IMR-90 (cell line): ENCODE measurements around the gene HIVEP3. TPM values are rescaled to one million over a fixed set of nuclear protein-coding genes. Genes with fewer than 3 reads are reported as not detected.

Source experiments
- ATAC-seq: fragments of 200-7000 bp; cut with Tn5 transposase; 2 replicates; pipeline ENCODE4 v1.9.1; 2020; ENCODE audit warnings: low read depth, mild to moderate bottlenecking, moderate library complexity
- BruUV-seq: library from RNA; stranded (reverse); fragments of 400-500 nt; replicated peaks from 2 replicates; lab custom pipeline; 2021; lab: Mats Ljungman, UMichigan
- CTCF ChIA-PET: fragments of 300-600 bp; formaldehyde crosslinking; extraction: SDS; loops from one replicate; lab custom pipeline; 2021; ENCODE audit warnings: antibody characterized with exemption; lab: Yijun Ruan, JAX
- POLR2A ChIA-PET: fragments of 300-600 bp; sonication (Branson Sonifier 250); formaldehyde crosslinking; loops from one replicate; lab custom pipeline; 2022; ENCODE audit warnings: antibody characterized with exemption; ENCODE audit not compliant: unreplicated experiment; lab: Charles Lee
- DNase-seq: peaks from one replicate; pipeline ENCODE4 v3.0.0; 2013
- H2AFZ ChIP-seq: replicated peaks from 2 replicates; pipeline ENCODE3; 2013; ENCODE audit warnings: low read length, mild to moderate bottlenecking; ENCODE audit not compliant: poor library complexity
- H2AK5ac ChIP-seq: 2 replicates; pipeline ENCODE4 v1.6.1; 2013; ENCODE audit warnings: low read depth, low read length, inconsistent platforms
- H2AK9ac ChIP-seq: replicated peaks from 2 replicates; pipeline ENCODE3; 2013; ENCODE audit warnings: mild to moderate bottlenecking, low read depth, low read length, moderate library complexity; ENCODE audit not compliant: poor library complexity
- H2BK120ac ChIP-seq: 2 replicates; pipeline ENCODE4 v1.6.1; 2013; ENCODE audit warnings: low read depth, low read length, inconsistent platforms
- H2BK15ac ChIP-seq: 3 replicates; pipeline ENCODE4 v1.6.1; 2013; ENCODE audit warnings: low read depth, low read length, inconsistent platforms
- H2BK20ac ChIP-seq: 2 replicates; pipeline ENCODE4 v1.6.1; 2013; ENCODE audit warnings: low read depth, mild to moderate bottlenecking, inconsistent platforms, low read length, moderate library complexity
- H2BK5ac ChIP-seq: 2 replicates; pipeline ENCODE4 v1.6.1; 2013; ENCODE audit warnings: mild to moderate bottlenecking, low read depth, low read length, inconsistent platforms; ENCODE audit not compliant: poor library complexity, severe bottlenecking
- H3K14ac ChIP-seq: replicated peaks from 2 replicates; pipeline ENCODE4 v1.6.1; 2013; ENCODE audit warnings: low read depth, low read length, inconsistent platforms
- H3K18ac ChIP-seq: 2 replicates; pipeline ENCODE4 v1.6.1; 2013; ENCODE audit warnings: low read depth, low read length, control low read depth
- H3K23ac ChIP-seq: 2 replicates; pipeline ENCODE4 v1.6.1; 2013; ENCODE audit warnings: low read depth, low read length, inconsistent platforms
- H3K27ac ChIP-seq: 2 replicates; pipeline ENCODE4 v1.5.1; 2013; ENCODE audit warnings: mild to moderate bottlenecking, control low read depth, low read length; ENCODE audit not compliant: insufficient read depth
- H3K27me3 ChIP-seq: 2 replicates; pipeline ENCODE4 v1.6.1; 2013; ENCODE audit warnings: low read length; ENCODE audit not compliant: control insufficient read depth, insufficient read depth
- H3K36me3 ChIP-seq: 2 replicates; pipeline ENCODE4 v1.6.1; 2013; ENCODE audit warnings: low read length, mixed read lengths; ENCODE audit not compliant: control insufficient read depth, insufficient read depth
- H3K4ac ChIP-seq: 2 replicates; pipeline ENCODE4 v1.6.1; 2013; ENCODE audit warnings: low read depth, low read length, inconsistent platforms
- H3K4me1 ChIP-seq: 2 replicates; pipeline ENCODE4 v1.6.1; 2013; ENCODE audit warnings: low read length, mixed read lengths; ENCODE audit not compliant: control insufficient read depth, insufficient read depth
- H3K4me2 ChIP-seq: 2 replicates; pipeline ENCODE4 v1.6.1; 2013; ENCODE audit warnings: low read depth, mild to moderate bottlenecking, control low read depth, low read length, moderate library complexity
- H3K4me3 ChIP-seq: 2 replicates; pipeline ENCODE4 v1.5.1; 2013; ENCODE audit warnings: low read depth, mild to moderate bottlenecking, control low read depth, low read length, moderate library complexity; ENCODE audit not compliant: insufficient read depth
- H3K56ac ChIP-seq: 2 replicates; pipeline ENCODE4 v1.6.1; 2013; ENCODE audit warnings: low read length, inconsistent platforms; ENCODE audit not compliant: insufficient read depth; ENCODE audit errors: extremely low read depth
- H3K79me1 ChIP-seq, 2 experiments: 2 replicates each; pipeline ENCODE4 v1.6.1; 2013; ENCODE audit warnings: low read length in 2 of 2, inconsistent platforms in 1 of 2, low read depth in 1 of 2
- H3K9ac ChIP-seq: 2 replicates; pipeline ENCODE4 v1.6.1; 2013; ENCODE audit warnings: low read depth, low read length, control low read depth
- H3K9me1 ChIP-seq: 2 replicates; pipeline ENCODE4 v1.6.1; 2013; ENCODE audit warnings: low read length, inconsistent platforms; ENCODE audit not compliant: insufficient read depth
- H3K9me3 ChIP-seq: 2 replicates; pipeline ENCODE4 v1.6.1; 2013; ENCODE audit warnings: low read length; ENCODE audit not compliant: control insufficient read depth, insufficient read depth
- H4K20me1 ChIP-seq: 2 replicates; pipeline ENCODE4 v1.6.1; 2013; ENCODE audit warnings: low read length, inconsistent platforms; ENCODE audit not compliant: insufficient read depth
- H4K5ac ChIP-seq: 2 replicates; pipeline ENCODE4 v1.6.1; 2013; ENCODE audit warnings: mild to moderate bottlenecking, low read depth, low read length, control low read depth
- H4K8ac ChIP-seq, 2 experiments: 2 replicates each; pipeline ENCODE4 v1.6.1; 2013; ENCODE audit warnings: low read depth in 2 of 2, low read length in 2 of 2, control low read depth in 1 of 2, inconsistent platforms in 1 of 2
- H4K91ac ChIP-seq: 2 replicates; pipeline ENCODE4 v1.6.1; 2013; ENCODE audit warnings: low read depth, low read length, inconsistent platforms; ENCODE audit not compliant: insufficient read depth
- BHLHE40 ChIP-seq: fragments of 150-350 bp; IDR thresholded peaks from 2 replicates; pipeline ENCODE4 v1.6.1; 2016; ENCODE audit warnings: mild to moderate bottlenecking, low read depth, low read length
- MAFK ChIP-seq: IDR thresholded peaks from 2 replicates; pipeline ENCODE4 v1.6.1; 2012; ENCODE audit warnings: low read depth, low read length, improper control_type of control experiment
- MXI1 ChIP-seq: IDR thresholded peaks from 2 replicates; pipeline ENCODE4 v1.6.1; 2012; ENCODE audit warnings: low read depth, mild to moderate bottlenecking, low read length, moderate library complexity, borderline replicate concordance
- RAD21 ChIP-seq: IDR thresholded peaks from 2 replicates; pipeline ENCODE4 v1.6.1; 2012; ENCODE audit warnings: low read length, improper control_type of control experiment
- RCOR1 ChIP-seq: IDR thresholded peaks from 2 replicates; pipeline ENCODE4 v1.6.1; 2012; ENCODE audit warnings: mild to moderate bottlenecking, low read length, improper control_type of control experiment; ENCODE audit not compliant: insufficient replicate concordance
- SMC3 ChIP-seq: fragments of 150-350 bp; IDR thresholded peaks from 2 replicates; pipeline ENCODE4 v1.6.1; 2016; ENCODE audit warnings: low read depth, mild to moderate bottlenecking, antibody characterized with exemption, low read length, moderate library complexity
- WGBS, 2 experiments: methylation state at CpG; one replicate each; pipeline versions ENCODE4 v1.1.5 to v1.1.7; 2013; ENCODE audit warnings: missing lambda C conversion rate in 2 of 2; ENCODE audit not compliant: insufficient read length in 1 of 2; ENCODE audit errors: extremely low coverage in 2 of 2; 5-methylcytosine and 5-hydroxymethylcytosine counted together
- dilution Hi-C: fragments of 300-500 bp; cut with HindIII; formaldehyde crosslinking; loops from one replicate; pipeline ENCODE4 v1.14.3; 2018; ENCODE audit warnings: low sequenced_read_pairs; ENCODE audit not compliant: unreplicated experiment
- in situ Hi-C: fragments of 300-500 bp; cut with MboI; formaldehyde crosslinking; loops from 3 replicates; pipeline ENCODE4 v1.14.3; 2019; ENCODE audit warnings: low sequenced_read_pairs, inconsistent platforms, mixed read lengths
- intact Hi-C: fragments of 100-400 bp; cut with micrococcal nuclease; formaldehyde crosslinking; loops from 2 replicates; pipeline ENCODE4 v1.10.0; 2022
- polyA plus RNA-seq, 3 experiments: library from polyadenylated mRNA; depleted of rRNA; stranded (reverse); fragments of >200 nt; gene quantifications; 2 replicates each; pipeline ENCODE4 v1.2.3, GENCODE V29; 2012; ENCODE audit warnings: low replicate concordance in 1 of 3
- total RNA-seq: library from RNA; depleted of rRNA; stranded (reverse); fragments of >200 nt; gene quantifications from 2 replicates; pipeline ENCODE4 v1.2.3, GENCODE V29; 2012

HIVEP3 gene
- total and polyA plus RNA-seq, 2 of the 4 experiments (the other 2 are of a cell fraction), result 1.4 to 4.0 TPM

- H3K36me3 ChIP-seq, result no peaks in the 10 kb centered on the region; the same call in 1 of the 2 replicates
- WGBS, 2 experiments, result 85% methylated on average over 20 of the region's 36 CpGs; no CpG with 5 or more reads in 1 of the 2 experiments
Measured at GRCh38 chr1:41582851-41583657, 335.7 kb downstream of the HIVEP3 start.

More at GRCh38 chr1:41582851-41583657, 335.7 kb downstream of the HIVEP3 start:
- H3K18ac ChIP-seq, result no peak overlapping the region
- intact Hi-C loops, result no loop called here
- ChIA-PET POLR2A (no interaction called here), CTCF (no interaction called here)
- no peak overlapping the region for H4K8ac ChIP-seq
- ATAC-seq (no peak), DNase-seq (no peak)
- H3K4ac ChIP-seq, result no peak overlapping the region
- no peaks in the 10 kb centered on the region; a peak in 1 of 4 replicates for H3K79me1 ChIP-seq
- BruUV-seq, result no TSS peak
- TF ChIP-seq RCOR1 (no peak), SMC3 (no peak), MAFK (no peak), MXI1 (no peak), RAD21 (no peak), BHLHE40 (no peak)
- no peak overlapping the region for H3K4me3 ChIP-seq
- H3K27ac ChIP-seq, result no peak overlapping the region
- no peaks in the 10 kb centered on the region for H3K9me3 ChIP-seq
- dilution Hi-C loops, result no loop called here
- H3K14ac ChIP-seq, result no peak overlapping the region
- no peak overlapping the region for H3K9ac ChIP-seq
- no peak overlapping the region for H2AFZ ChIP-seq
- no peak overlapping the region for H2AK9ac ChIP-seq
- H4K20me1 ChIP-seq, result no peaks in the 10 kb centered on the region
- H2AK5ac ChIP-seq, result no peak overlapping the region
- no peak overlapping the region for H2BK15ac ChIP-seq
- H2BK20ac ChIP-seq, result no peak overlapping the region
- no peak overlapping the region for H4K5ac ChIP-seq
- H3K4me1 ChIP-seq, result no peaks in the 10 kb centered on the region
- in situ Hi-C loops, result no loop called here
- H3K56ac ChIP-seq, result no peak overlapping the region
- H2BK5ac ChIP-seq, result no peak overlapping the region
- no peaks in the 10 kb centered on the region for H3K27me3 ChIP-seq
- no peak overlapping the region for H4K91ac ChIP-seq
- H3K4me2 ChIP-seq, result no peak overlapping the region
- H3K23ac ChIP-seq, result no peak overlapping the region
- H2BK120ac ChIP-seq, result no peak overlapping the region
- no peaks in the 10 kb centered on the region for H3K9me1 ChIP-seq
